Spinal cord (tissue), 10 donors: Measurements from ENCODE around the gene DUS1L. TPM values are rescaled to one million over a fixed set of nuclear protein-coding genes. Genes with fewer than 3 reads are reported as not detected.
A peak's percentile ranks its signal among the peaks of the same experiment; 100 is the strongest.

Source experiments
- DNase-seq, 6 donors: peaks; one replicate each; pipeline versions ENCODE4 v3.0.0 to v3.0.0-alpha.2; 2013 to 2015; ENCODE audit warnings: low spot score in 6 of 6, low read depth in 4 of 6
- H3K27ac ChIP-seq: one replicate; pipeline ENCODE4 v1.5.1; 2013; ENCODE audit warnings: low read depth, low read length, control low read depth
- H3K27me3 ChIP-seq: one replicate; pipeline ENCODE4 v1.6.1; 2013; ENCODE audit warnings: low read length; ENCODE audit not compliant: control insufficient read depth, insufficient read depth
- H3K36me3 ChIP-seq: one replicate; pipeline ENCODE4 v1.6.1; 2013; ENCODE audit warnings: low read length; ENCODE audit not compliant: control insufficient read depth, insufficient read depth
- H3K4me1 ChIP-seq: one replicate; pipeline ENCODE4 v1.6.1; 2013; ENCODE audit warnings: low read length; ENCODE audit not compliant: control insufficient read depth, insufficient read depth
- H3K4me3 ChIP-seq: one replicate; pipeline ENCODE4 v1.5.1; 2013; ENCODE audit warnings: low read depth, low read length, control low read depth
- H3K9me3 ChIP-seq: one replicate; pipeline ENCODE4 v1.6.1; 2013; ENCODE audit warnings: low read length; ENCODE audit not compliant: control insufficient read depth, insufficient read depth
- WGBS: methylation state at CpG from one replicate; pipeline ENCODE4 v1.1.5; 2013; ENCODE audit warnings: missing lambda C conversion rate; ENCODE audit not compliant: insufficient coverage; 5-methylcytosine and 5-hydroxymethylcytosine counted together
- polyA plus RNA-seq, 2 donors: library from polyadenylated mRNA; unstranded; fragments of 120-200 nt; gene quantifications; one replicate each; pipeline ENCODE4 v1.2.1, GENCODE V29; 2013; ENCODE audit not compliant: insufficient read length in 2 of 2
- total RNA-seq, 2 donors: library from RNA; depleted of rRNA in 1 of 2; stranded (reverse); fragments of 120-200 nt in 1 of 2; fragments of >200 nt in 1 of 2; gene quantifications; one replicate each; pipeline versions ENCODE4 v1.2.3 to v1.2.4, GENCODE V29; 2013 to 2014
- donor health status: healthy.

The DUS1L gene
- total and polyA plus RNA-seq, 4 donors, result 18.9 to 85.1 (median 57.7) TPM

DNA sequence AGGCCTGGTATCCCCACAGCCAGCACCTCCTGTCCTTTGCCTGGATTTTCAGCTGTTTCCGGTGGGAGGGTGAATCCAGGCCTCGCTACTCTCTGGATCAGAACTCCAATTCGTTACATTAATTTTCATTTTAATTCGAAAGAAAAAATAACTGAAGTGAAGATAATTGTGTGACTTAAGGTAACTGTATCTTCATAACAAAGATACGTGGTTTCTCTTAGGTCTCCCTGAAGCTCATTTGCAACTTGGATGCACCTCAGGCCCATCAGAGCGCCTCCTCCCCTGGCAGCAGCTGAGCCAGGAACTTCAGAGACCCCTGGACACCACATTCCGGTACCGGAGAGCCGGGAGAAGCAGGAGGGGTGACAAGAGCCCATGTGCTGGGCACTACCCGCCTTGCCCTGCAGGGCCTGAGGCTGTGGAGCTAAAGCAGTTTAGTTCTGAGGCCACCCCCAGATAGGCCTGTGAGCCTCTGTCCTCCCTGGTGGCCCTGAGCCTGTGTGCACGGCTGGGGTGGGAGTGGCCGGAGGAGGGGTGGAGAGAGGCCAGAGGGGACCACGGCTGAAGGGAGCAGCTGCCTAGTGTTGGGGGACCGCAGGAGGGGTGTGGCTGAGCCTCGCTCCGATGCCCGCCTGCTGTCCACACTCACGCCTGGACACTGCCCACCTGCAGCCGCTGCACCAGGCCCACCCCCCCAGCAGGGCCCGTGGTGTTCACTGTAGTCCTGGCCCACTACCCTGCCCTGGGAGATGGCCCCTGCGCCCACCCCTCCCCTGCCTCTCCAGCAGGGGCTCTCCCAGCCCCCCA is 11.4 kb upstream of the DUS1L start:
- peaks cover 11% of the 10 kb centered on the region for H3K4me1 ChIP-seq
- H3K27me3 ChIP-seq, result no peaks in the 10 kb centered on the region
- 61% methylated on average over 12 of the region's 21 CpGs for WGBS
- no peak overlapping the region for H3K4me3 ChIP-seq
- DNase-seq, result no peak
- H3K27ac ChIP-seq, result no peak overlapping the region
- H3K36me3 ChIP-seq, result peaks cover 51% of the 10 kb centered on the region
- no peaks in the 10 kb centered on the region for H3K9me3 ChIP-seq

GRCh38 chr17:82076018-82076784 is 10.6 kb upstream of the DUS1L start:
- no peak overlapping the region for H3K27ac ChIP-seq
- no peak overlapping the region for H3K4me3 ChIP-seq
- WGBS, result 85% methylated on average over 19 of the region's 25 CpGs
- no peaks in the 10 kb centered on the region for H3K9me3 ChIP-seq
- H3K36me3 ChIP-seq, result peaks cover 43% of the 10 kb centered on the region
- peaks cover 11% of the 10 kb centered on the region for H3K4me1 ChIP-seq
- no peak for DNase-seq
- H3K27me3 ChIP-seq, result no peaks in the 10 kb centered on the region

GRCh38 chr17:82073446-82073845 is 7.8 kb upstream of the DUS1L start:
- 89% methylated on average over 2 of the region's 9 CpGs for WGBS
- no peak overlapping the region for H3K4me3 ChIP-seq
- no peaks in the 10 kb centered on the region for H3K9me3 ChIP-seq
- DNase-seq, result no peak
- H3K36me3 ChIP-seq, result peaks cover 16% of the 10 kb centered on the region
- peaks cover 11% of the 10 kb centered on the region for H3K4me1 ChIP-seq
- H3K27me3 ChIP-seq, result no peaks in the 10 kb centered on the region
- no peak overlapping the region for H3K27ac ChIP-seq

- Histone ChIP-seq H3K4me3 (no peak overlapping the region), H3K27me3 (no peaks in the 10 kb centered on the region), H3K4me1 (peaks cover 7% of the 10 kb centered on the region), H3K27ac (no peak overlapping the region), H3K9me3 (no peaks in the 10 kb centered on the region), H3K36me3 (peaks cover 10% of the 10 kb centered on the region)
- no peak for DNase-seq
- WGBS, result 83% methylated on average over 2 of the region's 6 CpGs
Measured at GRCh38 chr17:82072827-82073226, 7.2 kb upstream of the DUS1L start.

DNA sequence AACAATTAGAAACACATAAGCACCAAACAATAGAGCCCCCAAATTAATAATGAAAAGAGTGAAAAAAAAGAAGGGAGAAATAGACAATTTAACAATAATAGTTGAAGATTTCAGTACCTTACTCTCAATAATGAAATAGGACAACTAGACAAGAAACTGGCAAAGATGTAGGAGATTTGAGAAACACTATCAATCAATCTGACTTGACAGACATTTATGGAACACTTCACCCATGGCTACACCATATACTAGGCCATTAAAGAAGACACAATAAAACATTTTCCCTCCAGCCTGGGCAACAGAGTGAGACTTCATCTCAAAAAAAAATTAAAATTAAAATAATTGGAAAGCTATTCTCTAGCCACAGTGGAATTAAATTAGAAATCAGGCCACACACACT is 5.0 kb upstream of the DUS1L start:
- Histone ChIP-seq H3K9me3 (no peaks in the 10 kb centered on the region), H3K4me3 (no peak overlapping the region), H3K27me3 (no peaks in the 10 kb centered on the region), H3K36me3 (no peaks in the 10 kb centered on the region), H3K4me1 (peaks cover 9% of the 10 kb centered on the region), H3K27ac (no peak overlapping the region)
- no peak for DNase-seq

DNA sequence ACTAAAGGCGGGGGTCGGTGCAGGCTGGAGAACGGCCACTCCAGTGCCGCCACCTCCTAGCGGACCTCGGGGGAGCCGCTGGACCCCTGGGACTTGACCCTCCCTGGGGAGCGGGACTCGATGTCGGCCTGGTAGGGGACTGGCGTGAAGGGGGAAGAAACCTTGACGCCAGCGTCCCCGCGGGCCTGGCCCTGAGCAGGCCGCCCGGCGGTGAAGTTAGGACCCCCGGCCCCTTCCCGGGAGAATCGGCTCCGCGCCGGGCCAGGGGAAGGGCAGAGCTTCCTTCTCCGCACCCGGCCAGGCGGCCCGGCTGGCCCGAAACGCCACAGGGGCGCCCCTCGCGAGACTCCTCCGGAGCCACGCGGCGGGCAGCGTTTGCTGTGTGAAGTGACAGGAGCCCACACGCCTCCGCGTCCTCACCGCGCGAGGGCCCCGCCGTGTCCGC is 389 bp downstream of the DUS1L start:
- under 1% methylated on average over 47 of the region's 47 CpGs for WGBS
- peaks cover 27% of the 10 kb centered on the region for H3K4me1 ChIP-seq
- DNase-seq, result peak in 1 of 6 donors; percentile 28
- H3K4me3 ChIP-seq, result peak overlapping the region; percentile 64
- no peaks in the 10 kb centered on the region for H3K9me3 ChIP-seq
- H3K36me3 ChIP-seq, result peaks cover 50% of the 10 kb centered on the region
- no peak overlapping the region for H3K27ac ChIP-seq
- H3K27me3 ChIP-seq, result no peaks in the 10 kb centered on the region

GRCh38 chr17:82064433-82065192 is 991 bp downstream of the DUS1L start:
- Histone ChIP-seq H3K9me3 (no peaks in the 10 kb centered on the region), H3K36me3 (peaks cover 56% of the 10 kb centered on the region), H3K27me3 (no peaks in the 10 kb centered on the region), H3K4me1 (peaks cover 27% of the 10 kb centered on the region), H3K4me3 (peak overlapping the region; percentile 64), H3K27ac (no peak overlapping the region)
- 39% methylated on average over 36 of the region's 36 CpGs for WGBS
- DNase-seq, result no peak

DNA sequence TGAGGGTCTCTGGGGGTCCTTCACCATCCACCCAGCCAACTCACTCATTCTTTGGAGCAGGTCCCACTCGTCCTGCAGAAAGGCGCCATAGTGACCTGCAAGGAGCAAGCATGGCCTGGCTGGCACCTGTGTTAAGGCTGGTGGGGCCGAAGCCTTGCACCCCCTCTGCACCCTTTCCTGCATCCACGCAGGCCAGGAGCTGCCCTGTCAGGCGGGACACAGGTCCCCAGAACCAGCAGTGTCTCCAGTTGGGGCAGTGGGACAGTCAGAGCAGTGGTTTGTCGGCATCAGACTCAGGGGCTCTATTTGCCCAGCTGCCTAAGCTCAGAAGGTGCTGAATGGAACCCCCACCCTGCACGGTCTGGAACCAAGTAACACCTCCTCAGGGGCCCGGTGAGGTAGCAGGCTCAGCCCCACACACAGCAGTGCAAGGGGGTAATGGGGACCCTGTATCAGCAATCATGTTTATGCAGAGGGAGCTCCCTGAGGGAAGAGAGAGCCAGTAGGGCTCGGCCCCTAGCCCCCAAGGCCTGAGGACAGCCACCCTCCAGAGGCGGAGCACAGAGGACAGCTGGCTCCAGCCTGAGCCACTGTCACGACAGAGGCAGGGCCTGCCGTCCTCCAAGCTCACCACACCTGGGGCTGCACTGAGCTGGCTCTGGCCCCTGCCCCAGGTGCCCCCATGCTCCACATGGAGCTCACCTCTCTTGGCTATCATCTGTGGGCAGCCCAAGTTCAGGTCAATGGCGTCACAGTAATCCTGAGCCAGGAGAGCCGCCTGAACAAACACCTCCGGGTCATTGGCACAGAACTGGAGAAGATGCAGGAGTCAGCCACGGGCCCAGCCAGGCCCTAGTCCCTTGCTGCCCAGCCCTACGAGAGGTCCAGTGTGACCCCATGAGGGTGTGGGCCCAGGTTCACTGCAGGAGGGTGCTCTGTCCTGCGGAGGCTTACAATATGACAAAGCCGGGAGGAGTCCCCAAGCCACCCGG is 1.9 kb downstream of the DUS1L start:
- Histone ChIP-seq H3K4me3 (no peak overlapping the region), H3K4me1 (peaks cover 27% of the 10 kb centered on the region), H3K27me3 (no peaks in the 10 kb centered on the region), H3K9me3 (no peaks in the 10 kb centered on the region), H3K27ac (no peak overlapping the region), H3K36me3 (peaks cover 65% of the 10 kb centered on the region)
- no peak for DNase-seq
- WGBS, result 92% methylated on average over 18 of the region's 20 CpGs

DNA sequence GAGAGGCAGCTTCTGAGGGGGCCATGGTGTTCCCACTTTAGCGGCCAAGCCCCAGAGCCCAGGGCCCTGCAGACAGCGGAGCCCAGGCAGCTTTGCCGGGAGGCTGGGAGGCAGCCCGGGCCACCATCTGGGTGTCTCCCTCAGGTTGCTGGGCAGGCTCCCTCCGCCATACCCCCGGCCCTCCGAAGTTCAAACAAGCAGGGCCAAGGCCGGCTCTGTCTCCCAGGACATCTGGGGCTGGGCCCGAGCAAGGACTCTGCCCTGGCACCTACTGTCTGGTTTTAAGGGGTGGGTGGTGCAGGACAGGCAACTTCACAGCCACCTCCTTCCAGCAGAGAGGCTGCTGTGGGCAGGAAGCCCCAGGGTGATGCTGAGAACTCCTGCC is 2.6 kb downstream of the DUS1L start:
- DNase-seq, result no peak
- peaks cover 27% of the 10 kb centered on the region for H3K4me1 ChIP-seq
- no peak overlapping the region for H3K27ac ChIP-seq
- no peak overlapping the region for H3K4me3 ChIP-seq
- H3K27me3 ChIP-seq, result no peaks in the 10 kb centered on the region
- peaks cover 72% of the 10 kb centered on the region for H3K36me3 ChIP-seq
- 93% methylated on average over 9 of the region's 9 CpGs for WGBS
- H3K9me3 ChIP-seq, result no peaks in the 10 kb centered on the region
